Stimulated activated CD4-positive, alpha-beta T cell treated with anti-CD3 and anti-CD28 coated beads, Interleukin-12 subunit alpha, Interleukin-12 subunit beta, amount 100 ng/mL, for 4 hours (primary cell): ENCODE measurements around the gene CYB561.

Experiments used
- DNase-seq: peaks from one replicate; pipeline ENCODE4 v3.0.0-alpha.2; 2020

CYB561 gene

DNA sequence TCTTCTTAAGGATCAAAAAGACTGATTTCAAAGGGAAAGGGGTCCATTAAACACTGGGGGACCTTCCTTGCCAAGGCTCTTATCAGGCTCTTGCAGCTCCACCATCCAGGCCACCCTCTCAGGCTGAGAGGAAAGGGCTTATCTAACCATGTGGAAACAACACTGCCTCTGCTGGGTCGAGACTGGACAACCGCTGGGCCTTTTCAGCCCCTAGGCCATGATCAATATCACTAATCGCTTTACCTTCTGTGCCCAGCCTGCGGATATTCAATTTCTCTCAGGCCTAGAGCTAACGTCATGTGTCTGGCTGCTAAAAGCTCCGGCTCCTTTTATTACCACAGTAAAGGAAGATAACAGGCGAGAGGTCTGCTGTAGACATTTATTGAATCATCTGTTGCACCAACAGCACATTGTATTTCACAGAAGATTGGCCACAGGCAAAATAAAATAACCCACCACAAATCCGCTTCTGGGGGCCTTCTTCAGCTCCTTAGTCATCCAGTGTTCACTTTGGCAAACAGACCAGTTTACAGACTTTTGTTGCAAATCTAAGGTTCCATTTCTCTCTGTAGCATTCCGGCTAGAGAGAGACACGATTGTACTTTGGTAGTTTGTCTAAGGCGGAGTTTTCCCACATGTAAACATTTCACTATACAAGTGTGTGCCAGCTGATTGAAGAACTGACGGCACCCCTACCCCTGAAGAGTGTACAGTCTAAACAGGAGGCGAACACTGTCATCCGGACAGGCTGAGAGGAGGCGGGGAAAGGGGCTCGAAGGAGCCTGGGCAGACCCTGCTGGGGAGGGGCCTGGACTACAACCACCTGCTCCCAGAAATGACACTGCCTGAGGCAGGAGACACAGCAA, 13.9 kb downstream of the CYB561 start:
- DNase-seq: no peak

DNA sequence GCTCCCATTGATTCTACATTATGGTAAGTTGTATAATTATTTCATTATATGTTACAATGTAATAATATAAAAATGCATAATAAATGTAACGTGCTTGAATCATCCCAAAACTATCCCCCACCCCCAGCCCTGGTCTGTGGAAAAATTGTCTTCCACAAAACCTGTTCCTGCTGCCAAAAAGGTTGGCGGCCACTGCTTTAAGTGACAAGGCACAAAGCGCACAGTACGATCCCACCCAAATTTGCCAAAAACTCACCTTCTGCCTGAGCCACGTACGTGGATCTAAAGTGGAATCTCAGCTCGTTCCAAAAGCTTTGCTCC, 14.5 kb downstream of the CYB561 start:
- no peak for DNase-seq

DNA sequence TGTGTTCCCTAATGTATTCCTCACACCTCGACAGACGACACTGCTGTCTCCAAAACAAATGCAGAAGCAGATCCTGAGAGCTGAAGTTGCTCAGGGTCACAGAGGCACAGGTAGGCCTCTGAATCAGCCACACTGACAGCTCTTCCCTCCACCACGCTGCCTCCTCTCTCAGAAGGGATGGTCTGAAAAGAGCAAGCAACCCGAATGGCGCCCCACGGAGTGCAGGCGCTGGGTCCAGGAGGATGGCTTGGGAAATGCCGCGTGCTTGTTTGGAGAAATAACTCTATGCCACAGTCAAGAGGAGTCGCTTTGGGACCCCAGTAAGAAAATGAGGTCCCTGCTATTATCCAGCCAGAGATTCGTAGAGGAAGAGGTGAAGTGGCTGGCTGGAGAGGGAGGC, 15.9 kb downstream of the CYB561 start:
- no peak for DNase-seq

DNA sequence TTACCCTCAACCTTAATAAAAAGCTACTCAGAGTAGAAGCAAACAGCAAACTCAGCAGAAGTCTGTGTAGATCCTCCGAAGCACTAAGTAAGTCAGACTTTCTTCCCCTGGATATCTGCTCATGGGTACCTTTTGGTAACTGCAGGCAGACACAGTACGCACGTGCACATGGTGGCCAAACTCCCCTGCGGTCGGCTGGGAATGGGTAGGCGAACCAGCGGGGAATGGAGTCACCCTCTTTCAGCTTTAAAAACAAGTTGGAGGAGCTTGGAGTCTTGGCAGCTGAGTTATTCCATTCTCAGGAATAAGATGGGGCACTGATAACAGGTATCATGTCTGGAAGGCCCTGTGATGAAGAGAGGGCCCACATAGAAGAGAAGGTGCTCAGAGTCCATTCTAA, 16.3 kb downstream of the CYB561 start:
- DNase-seq: no peak

DNA sequence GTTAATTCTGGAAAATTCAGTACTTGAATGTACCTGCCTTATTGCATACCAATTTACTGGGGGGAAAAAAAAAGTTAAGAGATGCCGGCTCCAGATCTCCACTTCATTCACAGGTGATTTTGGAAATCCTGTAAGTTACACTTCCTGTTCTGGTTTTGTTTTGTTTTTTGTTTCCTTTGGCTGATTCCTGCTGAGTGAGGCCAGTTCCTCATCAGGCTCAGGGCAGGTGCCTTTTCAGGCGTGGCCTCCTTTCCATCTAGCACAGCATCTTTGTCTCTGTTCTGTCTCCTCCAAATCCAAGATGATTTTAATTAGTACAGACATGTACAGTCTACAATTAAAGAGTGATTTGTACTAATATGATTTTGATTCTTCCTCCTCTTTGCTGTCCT, 19.2 kb downstream of the CYB561 start:
- DNase-seq: no peak

DNA sequence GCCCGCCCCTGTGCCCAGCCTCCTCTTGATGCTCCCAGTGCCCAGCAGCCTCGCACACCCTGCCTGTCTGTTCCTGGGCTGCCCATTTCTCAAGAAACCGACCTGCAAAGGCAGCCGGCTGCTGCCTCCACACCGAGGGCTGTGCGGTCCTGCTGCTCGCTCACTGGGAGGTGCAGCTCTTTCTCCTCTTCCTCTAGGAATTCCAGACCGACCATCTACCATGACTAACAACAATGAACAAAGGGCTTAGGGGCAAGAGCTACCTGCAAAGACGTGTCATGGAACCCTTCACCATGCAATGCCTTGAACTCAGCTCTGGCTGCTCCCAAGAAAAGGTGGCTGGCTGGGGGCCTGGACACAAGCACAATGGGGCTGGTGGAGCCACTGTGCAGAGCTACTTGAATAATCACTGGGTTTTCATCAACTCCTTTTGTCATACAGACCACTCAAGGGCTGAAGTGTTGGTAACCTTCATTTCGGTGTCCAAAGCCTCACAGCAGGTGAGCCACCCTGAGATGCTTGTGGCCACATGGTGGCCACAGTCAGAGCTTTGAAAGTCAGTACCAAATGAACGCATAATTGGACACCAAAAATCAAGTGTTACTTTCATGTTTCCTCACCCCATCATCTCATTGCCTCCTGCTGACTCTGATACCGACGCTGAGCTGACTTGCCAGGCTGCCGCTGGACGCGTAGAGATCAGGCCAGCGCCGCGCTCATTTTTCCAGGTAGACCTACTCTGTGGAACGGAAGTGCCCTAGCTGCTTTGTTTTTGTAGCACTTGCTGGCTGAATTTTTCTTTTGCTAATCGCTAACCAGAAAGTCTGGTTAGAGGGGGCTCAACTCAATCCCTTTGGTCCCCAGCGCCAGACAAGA, 19.8 kb downstream of the CYB561 start:
- DNase-seq: no peak

DNA sequence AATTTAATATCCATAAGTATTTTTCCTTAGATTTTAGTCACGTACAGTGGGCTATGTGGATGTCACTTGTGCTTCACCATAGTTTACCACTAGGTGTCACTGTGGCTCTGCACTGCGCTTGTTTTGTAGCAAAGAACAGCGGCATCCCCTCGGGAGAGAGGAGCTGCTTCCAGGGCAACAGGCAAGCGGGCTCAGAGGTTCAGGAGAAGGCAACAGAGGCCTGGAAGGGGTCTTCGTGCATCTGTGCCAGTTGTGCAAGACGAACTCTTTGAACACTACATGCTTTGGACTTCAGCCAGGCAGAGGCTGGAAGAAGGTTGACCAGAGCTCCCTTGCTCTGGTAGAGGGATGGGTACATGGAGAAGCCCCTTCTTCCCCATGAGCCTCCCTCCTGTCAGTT, 20.6 kb downstream of the CYB561 start:
- DNase-seq: peak; percentile 55

DNA sequence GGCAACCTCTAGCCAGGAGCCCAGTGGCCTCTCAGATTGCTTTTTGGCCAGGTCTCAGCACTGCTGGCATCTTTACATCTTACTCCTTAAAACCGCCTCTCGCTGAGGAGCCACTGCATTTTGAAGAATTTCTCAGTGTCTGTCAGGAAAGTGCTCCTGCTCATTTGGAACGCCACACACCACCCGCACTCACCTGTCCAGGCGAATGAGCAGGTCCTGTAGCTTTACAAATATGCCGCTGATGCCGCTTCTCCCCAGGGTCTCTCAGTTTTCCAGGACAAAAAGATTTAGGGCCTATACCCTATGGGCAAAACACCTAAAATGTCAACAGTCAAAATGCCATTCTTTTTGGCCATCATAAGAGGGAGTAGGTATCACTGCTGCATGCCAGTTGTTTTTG, 22.1 kb downstream of the CYB561 start:
- no peak for DNase-seq

DNA sequence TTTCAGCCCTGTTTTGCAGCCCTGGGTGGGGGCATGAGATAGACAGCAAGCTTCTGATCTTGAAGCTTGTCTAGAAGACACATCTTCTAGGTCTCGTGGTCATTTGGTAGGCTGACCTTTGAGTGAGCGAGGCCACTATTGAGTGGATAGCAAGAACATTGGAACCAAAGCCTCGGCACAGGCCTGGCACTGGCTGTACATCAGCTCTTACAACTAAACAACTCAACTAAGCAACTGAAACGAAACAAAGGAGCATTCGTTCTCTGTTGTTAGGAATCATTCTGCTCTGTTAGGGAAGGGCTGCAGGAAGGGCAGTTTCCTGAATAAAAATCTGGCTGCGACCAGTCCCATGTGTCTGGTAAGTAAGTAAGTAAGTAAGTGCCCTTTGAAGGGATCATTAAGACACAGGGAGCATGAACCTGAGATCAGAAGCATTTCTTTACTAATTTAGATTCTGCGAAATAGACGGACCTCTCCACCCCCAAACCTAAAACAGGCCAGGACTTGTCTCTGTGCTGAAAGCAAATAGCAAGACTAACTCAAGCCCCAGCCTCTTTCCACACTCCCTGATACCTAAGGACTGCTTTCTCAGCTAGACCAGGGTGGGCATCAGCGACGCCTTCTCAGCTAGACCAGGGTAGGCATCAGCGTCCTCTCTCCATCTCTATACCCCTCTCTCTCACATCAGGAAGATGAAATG, 22.7 kb downstream of the CYB561 start:
- no peak for DNase-seq

DNA sequence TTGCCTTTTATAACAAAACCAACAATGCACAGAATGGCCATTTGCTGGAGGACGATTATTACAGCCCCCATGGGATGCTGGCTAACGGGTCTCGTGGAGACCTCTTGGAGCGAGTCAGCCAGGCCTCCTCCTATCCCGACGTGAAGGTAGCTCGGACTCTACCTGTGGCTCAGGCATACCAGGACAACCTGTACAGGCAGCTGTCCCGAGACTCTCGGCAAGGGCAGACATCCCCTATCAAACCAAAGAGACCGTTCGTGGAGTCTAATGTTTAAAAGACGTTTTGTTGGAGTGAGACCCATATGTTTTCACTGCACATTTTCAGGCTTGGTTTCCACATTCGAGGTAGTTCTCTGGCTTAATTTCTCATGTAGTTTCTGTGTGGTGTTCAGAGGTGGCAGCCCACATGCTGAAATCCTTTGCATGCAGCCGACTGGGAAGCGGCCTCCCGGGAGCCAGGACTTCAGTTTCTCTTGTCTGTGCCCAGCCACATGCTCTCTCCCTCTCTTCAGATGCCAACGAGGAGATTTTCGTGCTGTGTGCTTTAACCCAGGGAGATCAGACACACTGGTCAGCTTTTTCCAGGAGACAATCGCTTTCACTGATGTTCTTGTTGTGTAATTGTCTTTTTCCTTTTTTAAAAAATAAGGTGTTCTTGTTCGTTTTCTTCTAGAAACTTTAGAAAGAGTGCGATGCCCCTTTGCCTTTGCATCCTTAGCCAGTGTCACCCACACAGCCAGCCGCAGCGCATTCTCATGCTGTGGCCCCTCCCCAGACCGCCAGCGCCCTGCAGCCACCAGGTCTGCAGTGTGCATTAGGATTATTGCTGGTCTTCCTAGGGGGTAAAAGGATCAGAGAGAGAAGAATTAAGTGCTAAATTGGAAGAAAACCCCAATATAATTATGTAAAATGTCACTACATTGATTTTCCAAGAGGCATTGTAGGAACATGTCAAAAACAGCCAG, 24.1 kb downstream of the CYB561 start:
- no peak for DNase-seq

DNA sequence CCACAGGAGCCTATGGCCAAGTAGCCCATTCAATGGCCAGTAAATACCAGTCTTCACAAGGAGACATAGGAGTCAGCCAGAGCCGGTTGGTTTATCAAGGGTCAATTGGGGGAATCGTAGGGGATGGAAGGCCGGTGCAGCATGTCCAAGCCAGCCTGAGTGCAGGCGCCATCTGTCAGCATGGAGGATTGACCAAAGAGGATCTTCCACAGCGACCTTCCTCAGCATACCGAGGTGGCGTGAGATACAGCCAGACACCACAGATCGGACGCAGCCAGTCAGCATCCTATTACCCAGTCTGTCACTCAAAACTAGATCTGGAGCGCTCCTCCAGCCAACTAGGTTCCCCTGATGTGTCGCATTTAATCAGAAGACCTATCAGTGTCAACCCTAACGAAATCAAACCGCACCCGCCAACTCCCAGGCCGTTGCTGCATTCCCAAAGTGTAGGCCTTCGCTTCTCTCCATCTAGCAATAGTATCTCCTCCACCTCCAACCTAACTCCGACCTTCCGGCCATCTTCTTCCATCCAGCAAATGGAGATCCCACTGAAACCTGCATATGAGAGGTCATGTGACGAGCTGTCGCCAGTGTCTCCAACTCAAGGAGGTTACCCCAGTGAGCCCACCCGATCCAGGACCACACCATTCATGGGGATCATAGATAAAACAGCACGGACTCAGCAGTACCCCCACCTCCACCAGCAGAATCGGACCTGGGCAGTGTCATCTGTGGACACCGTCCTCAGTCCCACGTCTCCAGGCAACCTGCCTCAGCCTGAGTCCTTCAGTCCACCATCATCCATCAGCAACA, 25.0 kb downstream of the CYB561 start:
- no peak for DNase-seq

DNA sequence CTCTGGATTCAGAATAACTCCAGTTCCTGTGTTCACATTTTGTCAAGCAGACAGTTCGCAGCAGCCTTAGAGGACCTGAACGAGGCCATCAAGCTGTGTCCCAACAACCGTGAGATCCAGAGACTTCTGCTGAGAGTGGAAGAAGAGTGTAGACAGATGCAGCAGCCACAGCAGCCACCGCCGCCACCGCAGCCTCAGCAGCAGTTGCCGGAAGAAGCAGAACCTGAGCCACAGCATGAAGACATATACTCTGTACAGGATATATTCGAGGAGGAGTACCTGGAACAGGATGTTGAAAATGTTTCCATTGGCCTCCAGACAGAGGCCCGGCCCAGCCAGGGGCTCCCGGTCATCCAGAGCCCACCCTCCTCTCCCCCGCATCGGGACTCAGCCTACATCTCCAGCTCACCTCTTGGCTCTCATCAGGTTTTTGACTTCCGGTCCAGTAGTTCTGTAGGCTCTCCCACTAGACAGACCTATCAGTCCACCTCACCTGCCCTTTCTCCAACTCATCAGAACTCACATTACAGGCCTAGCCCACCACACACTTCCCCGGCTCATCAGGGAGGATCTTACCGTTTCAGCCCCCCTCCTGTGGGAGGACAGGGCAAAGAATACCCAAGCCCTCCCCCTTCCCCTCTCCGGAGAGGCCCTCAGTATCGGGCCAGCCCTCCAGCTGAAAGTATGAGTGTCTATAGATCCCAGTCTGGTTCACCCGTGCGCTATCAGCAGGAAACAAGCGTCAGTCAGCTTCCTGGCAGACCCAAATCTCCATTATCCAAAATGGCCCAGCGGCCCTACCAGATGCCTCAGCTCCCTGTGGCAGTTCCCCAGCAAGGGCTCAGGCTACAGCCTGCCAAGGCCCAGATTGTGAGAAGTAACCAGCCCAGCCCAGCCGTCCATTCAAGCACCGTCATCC, 25.9 kb downstream of the CYB561 start:
- no peak for DNase-seq

DNA sequence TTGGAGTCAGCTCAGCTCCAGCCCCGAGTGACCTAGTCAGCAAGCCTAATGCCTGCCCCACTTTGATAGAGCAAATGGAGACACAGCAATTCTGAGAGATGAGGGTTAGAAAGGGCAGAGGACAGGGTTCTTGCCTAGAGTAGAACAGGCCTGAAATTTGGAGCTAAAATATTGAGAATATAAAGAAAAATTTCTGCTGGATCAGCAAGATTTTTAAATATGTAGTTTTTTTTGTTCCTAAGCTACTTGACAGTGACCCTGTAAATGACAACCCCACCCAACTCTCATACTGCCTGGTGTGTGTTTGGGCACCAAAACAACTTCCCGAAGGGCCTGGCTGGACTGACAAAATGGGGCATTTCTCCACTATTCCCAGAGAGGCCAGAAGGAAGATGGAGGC, 26.7 kb downstream of the CYB561 start:
- no peak for DNase-seq

DNA sequence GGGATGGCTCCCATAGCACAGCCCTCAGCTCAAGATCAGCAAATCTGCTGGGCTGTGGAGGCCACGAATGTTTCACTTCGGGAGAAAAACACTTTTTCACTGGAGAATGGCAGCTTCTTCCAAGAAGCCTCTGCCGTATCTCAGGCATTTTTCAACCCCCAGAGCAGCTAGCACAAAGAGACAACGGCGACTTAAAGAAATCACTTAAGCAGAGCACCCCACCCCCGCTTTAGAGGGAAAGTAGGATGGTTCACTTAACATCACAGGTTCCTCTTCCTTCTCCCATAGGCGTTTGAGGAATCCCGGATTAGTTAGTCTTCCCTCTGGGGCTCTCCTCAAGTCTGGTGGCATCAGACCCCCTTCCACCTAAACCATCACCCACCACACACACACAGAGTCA, 27.6 kb downstream of the CYB561 start:
- DNase-seq: no peak

DNA sequence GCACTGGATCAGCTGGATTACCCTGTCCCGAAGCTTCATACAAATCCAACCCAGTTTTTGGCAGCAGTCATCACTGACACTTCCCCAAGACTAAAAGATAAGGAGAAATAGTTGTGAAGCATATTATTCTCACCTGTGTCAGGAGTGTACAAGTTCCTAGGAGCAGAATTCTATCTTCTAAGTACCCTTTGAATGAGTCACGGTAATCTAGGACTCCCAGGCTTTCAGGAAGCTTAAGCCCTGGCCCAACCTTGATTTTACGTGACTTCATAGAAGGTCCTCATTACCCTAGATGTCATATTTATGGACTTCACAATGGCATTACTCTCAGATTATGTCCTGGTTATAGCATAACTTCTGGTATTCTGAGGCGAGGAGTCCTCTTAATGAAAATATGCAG, 31.9 kb downstream of the CYB561 start:
- no peak for DNase-seq

DNA sequence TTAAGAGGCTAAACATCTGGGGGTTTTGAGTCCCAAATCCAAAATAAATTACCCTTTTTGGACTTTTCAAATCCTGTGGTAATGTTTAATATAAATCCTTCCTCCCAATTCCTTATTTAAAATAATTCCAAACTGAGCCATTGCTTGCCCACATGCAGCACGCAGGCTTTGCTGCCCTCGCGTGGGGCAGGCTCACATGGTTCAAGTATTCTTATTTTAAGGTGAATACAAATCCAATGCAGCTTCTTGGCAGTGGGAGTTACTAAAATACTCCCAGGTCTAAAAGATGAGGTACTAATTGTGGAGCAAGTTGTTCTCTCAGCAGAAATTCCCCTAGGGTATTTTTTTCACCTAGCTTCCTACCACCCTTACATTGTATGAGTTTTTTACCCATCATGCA, 33.0 kb downstream of the CYB561 start:
- DNase-seq: no peak

DNA sequence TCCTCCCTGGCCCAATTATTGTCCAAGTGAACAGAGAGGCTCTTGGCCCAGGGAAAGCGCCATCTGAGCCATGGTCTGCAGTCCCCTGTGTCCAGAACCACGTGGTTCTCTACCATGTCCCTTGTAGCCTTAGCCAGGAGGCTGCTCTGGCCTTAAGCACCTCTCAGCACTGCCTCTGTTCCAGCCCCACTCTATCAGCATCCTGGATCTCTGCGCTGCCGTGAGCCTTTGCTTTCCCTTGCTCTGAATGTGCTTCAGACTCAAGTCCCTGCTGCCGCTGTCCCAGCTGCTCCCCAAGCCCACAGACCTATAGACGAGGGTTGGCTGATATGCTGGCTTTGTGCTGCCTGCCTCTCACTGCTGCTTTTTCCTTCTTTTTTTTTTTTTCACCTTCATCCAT, 33.9 kb downstream of the CYB561 start:
- DNase-seq: no peak

DNA sequence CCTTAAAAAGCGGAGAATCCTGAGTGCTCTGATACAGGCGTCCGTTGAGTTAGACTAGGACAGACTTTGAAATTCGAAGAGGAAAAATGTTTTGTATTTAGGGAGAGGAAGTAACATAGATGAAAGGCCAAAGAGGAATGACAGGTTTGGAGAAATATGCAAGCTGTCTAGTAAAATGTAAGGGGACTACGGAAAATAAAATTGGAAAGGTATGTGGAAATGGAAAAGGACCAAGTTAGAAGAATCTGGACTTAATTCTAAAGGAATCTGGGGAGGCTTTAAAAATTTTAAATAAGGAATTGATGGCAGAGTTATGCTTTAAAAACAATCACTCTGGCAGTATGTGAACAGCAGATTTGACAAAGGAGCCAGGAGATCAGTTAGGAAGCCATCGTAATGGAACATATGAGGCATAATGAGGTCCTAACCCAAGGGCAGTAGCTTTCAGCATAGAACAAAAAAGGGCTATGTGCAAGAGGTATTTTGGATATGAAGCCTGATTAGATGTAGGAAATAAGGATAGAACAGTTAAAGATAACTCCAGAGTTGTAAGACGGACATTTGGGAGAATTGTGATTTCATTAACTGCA, 38.3 kb downstream of the CYB561 start:
- no peak for DNase-seq

DNA sequence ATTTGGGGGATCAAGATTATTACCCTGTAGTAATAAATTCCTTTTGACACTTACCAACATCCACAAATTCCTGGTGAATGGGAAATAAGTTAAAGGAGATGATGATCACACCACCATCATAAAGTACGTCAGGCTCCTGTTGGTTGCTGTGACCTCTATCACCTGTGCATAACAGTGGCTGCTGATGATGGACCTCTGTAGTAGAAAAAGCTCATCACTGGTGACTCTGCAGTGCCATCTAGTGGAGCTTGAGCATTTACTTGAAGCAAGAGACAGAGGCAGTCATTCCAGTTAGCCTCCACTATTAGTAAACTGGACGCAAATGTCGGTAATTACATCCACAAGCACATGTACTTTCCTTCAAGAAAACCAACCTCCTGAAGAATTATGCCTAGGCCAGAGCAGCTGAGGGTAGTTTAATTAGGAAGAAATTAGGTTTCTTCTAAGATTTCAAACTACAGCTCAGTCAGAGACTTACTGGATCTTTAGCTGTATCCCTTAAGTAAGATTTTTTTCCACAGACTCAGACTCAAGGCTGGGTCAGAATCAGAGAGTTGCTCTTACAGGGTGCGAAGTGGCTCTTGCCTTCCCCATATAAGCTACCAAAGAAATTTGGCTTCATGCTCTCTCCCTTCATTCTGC, 39.3 kb downstream of the CYB561 start:
- DNase-seq: peak; percentile 40
